GM18511 (cell line): Measurements from ENCODE around the gene SLIT3.
"Not testable (repeated sequence)": the region's sequence is repeated elsewhere in the genome, so short reads cannot be mapped to it uniquely, and the experiment has no call there.

ENCODE experiments used
- ATAC-seq: cut with Tn5 transposase; IDR thresholded peaks from one replicate; pipeline ENCODE4 v1.9.1; 2021; ENCODE audit warnings: mild to moderate bottlenecking, moderate library complexity; ENCODE audit not compliant: unreplicated experiment

The SLIT3 gene

DNA sequence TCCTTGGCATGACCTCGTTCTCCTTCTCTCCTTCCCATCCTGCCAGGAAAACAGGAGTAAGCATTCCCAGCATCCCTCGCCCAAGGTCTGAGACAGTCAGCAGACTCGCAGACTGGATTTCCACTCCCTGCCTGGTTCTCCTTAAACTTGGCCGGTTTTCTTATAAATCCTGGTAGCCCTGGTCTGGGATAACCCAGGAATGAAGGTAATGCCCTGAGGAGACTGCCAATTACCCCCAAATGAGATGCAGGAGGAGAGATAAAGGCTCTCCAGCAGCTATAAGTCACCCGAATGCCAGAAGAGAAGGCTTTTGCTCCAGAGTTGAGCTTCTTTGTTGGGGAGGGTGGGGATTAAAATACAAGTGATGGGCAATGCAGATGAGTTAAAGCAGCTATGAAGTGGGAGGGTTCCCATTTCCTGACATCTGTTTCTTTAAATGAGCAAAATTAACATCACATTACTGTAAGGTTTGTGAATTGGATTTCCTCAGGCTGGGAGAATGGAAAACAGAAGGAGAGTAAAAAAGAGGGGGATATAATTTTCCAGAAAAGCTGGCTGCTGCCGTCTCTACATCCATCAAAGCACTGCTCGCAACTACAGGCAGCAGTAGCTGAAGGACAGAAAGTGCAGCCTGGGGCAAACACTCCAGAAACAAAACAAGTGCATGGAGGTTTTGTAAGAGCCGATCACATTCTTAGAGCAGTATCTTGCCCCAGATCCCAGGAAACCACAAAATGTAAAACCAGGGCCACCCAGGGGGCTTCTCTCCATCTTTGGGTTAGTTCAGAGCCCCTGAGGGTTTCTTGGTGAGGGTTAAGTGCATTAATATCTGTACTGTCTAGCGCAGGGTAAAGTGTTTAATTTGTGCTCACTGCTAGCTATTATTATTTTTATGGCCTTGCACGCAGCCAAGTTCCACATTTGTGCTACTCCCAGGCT lies 544.2 kb downstream of the SLIT3 start:
- ATAC-seq = no peak

DNA sequence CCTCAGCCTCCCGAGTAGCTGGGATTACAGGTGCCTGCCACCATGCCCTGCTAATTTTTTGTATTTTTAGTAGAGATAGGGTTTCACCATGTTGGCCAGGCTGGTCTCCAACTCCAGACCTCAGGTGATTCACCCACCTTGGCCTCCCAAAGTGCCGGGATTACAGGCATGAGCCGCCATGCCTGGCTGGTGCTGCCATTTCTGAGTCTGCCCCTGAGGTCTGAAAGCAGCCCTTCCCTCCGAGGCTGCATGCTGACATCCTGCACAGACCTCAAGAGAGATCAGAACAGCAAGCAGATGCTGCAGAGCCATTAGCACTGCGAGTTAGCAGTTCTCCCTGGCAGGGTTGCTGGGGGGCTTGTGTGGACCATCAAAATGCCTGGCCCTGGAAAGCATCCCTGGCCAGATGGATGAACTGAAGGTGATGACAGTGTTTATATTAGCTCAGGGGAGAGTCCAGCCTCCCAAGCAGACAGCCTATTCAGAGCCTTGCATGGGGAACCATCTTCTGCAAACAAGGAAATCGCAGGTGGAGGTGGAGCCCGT lies 545.3 kb downstream of the SLIT3 start:
- no peak for ATAC-seq

DNA sequence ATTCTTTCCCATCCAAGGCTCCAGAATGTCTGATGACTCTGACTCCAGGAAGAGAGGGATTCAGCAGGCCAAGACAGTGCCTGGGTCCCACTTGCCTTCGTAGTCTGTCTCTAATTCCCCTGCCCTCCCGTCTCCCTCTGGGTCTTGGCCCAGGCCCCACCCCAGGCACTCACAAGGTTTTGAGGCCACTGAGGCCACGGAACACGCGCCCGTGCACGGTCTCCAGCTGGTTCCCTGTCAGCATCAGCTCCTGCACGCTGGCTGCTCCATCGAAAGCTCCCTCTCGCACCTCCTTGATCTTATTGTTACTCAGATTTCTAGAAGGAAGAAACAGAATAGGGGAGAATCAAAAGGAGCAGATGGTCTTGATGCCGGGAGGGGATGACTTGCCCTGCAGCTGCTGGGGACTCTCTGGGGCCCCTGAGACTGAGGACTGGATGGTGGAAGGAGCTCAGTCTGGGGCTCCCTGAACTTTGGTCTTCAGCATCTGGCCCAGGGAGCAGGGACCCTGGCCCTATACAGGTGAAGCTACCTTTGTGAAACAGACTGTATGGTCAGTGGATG lies 547.2 kb downstream of the SLIT3 start:
- ATAC-seq = no peak

DNA sequence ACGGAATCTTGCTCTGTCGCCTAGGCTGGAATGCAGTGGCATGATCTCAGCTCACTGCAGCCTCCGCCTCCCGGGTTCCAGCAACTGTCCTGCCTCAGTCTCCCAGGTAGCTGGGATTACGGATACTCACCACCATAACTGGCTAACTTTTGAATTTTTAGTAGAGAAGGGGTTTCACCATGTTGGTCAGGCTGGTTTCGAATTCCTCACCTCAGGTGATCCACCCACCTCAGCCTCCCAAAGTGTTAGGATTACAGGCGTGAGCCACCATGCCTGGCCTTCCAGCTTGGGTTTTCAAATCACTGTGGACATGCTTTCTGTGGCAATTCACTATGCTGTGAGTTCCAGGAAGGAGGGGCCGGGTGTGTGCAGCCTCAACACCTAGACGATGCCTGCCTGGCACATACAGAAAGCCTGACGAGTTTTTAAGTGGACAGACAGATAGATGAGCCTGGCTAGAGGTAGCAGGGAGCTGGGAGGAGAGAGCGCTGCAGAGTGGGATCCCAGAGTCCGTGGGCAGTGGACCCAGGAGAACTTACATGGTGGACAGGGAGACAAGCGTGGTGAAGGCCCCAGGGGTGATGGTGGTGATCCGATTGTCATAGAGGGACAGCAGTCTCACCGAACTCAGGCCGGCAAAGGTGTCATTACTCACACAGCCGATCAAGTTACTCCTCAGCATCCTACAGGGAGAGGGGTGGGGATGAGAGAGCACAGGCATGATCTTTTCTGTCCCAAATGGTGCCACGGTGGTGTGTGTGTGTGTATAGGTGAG lies 548.3 kb downstream of the SLIT3 start:
- no peak for ATAC-seq

DNA sequence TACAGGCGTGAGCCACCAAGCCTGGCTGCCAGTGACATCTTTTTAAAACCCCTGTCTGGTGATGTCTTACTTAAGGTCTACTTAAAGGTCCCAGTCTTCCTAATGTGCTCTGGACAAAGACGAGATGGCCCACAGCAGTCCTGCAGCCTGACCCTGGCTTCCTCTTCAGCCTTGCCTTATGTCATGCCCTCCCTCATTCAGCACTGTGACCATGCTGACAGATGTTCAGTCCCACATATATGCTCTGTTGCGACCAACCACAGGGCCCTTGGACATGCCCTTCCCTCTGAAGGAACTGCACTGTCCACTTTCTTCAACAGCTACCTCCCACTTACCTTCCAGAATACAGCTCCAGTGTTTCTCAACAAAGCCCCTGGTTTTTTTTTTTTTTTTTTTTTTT lies 548.9 kb downstream of the SLIT3 start:
- no peak for ATAC-seq

DNA sequence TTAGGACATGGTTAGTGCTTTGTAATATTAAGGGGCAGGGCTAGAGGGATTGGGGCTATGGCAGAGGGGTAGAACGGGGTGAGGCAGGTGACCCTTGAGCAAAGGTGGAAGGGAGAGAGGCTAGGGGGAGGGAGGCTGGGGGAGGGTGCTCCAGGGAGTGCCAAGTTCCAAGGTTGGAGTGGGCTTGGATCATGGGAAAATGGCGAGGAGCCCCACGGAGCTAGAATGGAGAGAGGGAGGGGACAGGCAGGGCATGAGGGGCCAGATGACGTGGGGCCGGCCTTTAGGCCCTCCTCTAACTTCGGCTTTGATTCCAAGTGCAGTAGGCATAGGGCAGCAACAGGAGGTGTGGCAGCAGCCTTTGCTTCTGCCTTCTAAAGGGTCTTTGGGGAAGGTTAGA lies 550.0 kb downstream of the SLIT3 start:
- ATAC-seq = no peak

DNA sequence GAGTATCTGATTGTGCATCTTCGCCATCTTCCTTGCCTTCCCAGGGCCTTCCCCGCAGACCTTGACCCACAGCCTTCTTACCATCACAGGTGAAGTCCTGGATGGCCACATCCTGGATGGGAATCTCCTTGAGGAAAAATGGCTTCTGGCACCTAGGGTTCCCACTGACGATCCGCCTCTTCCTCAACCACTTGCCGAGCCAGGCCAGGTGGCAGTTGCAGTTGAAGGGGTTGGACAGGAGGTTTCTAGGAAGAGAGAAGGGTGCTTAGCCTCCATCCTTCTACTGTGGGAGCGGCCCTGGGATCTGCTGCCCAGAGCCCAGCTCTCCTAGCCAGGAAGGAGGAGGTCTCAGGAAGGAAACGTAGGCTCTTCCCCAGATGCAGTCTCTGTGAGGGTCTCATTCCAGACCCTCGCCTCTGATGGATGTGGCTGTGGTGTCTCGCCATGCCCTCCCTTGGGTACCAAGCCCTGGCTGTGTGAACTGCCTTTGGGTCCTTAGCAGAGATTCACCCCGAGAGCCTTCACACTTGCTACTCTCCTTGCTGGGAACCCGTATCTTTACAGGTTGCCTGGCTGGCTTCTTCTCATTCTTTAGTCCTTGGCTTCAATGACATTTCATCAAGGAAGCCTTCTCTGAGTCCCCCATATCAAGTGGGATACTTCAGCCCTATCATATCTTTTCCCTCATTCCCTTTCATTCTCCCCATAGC lies 551.4 kb downstream of the SLIT3 start:
- no peak for ATAC-seq

DNA sequence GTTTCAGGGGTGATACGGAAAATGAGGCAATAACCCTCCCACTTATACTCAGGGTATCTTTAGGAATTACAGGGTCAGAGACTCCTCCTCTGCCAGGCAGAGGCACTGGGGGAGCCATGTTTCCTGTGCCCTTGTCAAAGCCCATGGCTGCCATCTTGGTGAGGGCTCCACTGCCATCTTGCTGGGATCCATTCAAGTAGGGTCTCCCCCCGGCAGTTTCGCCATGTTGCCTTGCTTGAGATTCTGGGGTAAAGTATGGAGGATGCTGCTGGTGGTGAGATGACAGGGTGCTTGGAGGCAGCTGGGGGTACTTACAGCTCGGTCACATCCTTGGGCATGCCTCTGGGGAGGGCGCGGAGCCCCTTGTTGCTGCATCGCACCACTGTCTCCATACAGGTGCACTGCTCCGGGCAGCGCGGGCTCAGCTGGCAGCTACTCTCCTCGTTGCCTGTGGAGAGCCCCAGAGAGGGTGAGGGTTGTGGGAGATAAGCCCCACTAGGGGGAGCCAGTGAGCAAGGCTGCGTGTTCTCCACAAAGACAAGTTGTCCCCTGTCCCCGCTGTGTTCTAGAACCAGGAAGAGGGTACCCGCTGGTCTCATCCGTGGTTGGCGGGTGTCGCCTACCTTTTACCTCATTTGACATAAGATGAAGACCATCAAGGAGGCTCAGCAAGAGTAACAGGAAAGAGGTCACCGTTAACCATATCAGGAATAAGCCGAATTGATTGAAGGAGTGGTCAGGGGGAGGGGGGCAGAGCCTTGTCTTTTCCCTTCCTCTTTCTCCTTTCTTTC lies 552.8 kb downstream of the SLIT3 start:
- peak; percentile 81 for ATAC-seq

DNA sequence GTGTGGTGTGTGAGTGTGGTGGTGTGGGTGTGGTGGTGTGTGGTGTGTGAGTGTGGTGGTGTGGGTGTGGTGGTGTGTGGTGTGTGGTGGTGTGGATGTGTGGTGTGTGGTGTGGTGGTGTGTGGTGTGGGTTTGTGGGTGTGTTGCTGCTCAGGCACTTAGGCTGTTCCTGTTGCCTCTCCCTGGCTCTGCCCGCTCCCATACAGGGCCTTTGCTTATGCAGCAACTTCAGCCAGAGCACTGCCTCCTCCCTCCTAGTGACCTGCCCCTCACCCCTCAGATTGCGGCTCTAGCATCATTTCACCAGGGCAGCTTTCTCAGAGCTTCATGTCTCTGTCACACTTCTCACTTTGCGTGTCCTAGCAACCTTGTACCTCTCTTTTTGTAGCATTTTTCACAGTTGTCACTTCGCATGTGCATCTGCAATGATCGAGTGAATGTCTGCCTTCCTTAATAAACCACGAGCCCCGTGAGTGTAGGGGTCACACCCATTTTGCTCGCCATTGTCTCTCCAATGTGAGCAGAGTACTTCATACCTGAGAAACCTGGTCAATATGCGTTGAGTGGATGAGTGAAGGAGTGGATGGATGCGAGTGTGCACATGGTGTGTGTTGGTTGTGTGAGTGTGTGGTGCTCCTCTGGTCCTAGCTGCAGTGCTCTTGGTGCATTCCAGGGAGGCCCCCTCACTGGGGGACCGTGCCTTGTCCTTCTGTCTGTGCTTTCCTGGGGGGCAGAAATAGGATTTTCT lies 553.9 kb downstream of the SLIT3 start:
- no peak for ATAC-seq

DNA sequence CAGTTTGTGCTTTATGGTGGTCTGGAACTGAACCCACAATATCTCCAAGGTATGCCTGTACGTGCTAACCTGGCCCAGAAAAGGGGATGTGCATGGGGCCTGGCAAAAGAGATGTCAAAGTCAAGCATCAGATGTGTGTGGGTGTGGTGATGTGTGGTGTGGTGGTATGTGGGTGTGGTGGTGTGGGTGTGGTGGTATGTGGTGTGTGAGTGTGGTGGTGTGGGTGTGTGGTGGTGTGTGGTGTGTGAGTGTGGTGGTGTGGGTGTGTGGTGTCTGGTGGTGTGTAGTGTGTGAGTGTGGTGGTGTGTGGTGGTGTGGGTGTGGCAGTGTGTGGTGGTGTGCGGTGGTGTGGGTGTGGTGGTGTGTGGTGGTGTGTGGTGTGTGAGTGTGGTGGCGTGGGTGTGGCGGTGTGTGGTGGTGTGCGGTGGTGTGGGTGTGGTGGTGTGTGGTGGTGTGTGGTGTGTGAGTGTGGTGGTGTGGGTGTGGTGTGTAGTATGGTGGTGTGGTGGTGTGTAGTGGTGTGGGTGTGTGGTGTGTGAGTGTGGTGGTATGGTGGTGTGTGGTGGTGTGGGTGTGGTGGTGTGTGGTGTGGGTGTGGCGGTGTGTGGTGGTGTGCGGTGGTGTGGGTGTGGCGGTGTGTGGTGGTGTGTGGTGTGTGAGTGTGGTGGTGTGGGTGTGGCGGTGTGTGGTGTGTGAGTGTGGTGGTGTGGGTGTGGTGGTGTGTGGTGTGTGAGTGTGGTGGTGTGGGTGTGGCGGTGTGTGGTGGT lies 554.6 kb downstream of the SLIT3 start:
- ATAC-seq = not testable (repeated sequence)

DNA sequence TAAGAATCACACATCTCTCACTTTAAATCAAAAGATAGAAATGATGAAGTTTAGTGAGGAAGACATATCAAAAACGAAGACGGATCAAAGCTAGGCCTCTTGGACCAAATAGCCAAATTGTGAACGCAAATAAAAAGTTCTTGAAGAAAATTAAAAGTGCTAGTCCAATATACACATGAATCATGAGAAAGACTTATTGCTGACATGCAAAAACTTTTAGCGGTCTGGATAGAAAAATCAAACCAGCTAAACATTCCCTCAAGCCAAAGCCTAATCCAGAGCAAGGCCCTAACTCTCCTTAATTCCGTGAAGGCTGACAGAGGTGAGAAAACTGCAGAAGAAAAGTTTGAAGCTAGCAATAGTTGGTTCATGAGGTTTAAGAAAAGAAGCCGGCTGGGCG lies 557.3 kb downstream of the SLIT3 start:
- ATAC-seq = no peak

DNA sequence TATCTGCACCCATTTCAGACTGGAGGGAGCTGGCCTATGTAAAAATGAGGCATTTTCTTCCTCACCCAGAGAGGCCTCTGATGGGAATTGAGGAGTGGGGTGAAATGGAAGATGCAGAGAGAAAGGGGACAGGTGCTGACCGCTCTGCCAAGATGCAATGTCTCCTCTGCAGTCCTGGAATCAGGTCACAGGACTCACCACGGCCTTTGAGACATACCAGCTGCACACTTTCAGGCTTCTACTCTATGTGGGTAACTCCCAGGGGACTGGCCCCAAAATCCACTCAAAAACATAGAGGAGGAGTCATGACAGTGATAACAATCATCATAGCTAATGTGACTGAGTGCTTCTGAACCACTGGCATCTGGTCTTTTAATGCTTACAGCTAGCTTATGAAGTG lies 558.6 kb downstream of the SLIT3 start:
- not testable (repeated sequence) for ATAC-seq

DNA sequence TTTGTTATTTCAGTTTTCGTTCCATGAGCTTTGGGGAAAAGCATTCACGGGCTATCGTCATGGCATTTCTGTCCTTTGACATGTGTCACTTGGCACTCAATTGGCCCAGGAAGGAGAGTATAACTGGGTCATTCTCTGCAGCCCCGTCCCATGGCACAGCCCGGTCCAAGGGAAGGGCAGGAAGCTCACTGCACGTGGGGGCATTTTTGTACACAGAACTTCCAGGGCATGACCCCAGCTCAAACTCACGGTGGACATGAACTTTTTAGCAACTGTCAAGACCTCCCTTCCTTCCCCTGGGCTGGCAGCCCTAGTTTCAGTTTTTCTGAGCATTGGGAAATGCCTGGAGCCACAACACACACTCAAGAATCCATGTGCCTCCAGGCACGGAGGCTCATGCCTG lies 560.1 kb downstream of the SLIT3 start:
- ATAC-seq = no peak

DNA sequence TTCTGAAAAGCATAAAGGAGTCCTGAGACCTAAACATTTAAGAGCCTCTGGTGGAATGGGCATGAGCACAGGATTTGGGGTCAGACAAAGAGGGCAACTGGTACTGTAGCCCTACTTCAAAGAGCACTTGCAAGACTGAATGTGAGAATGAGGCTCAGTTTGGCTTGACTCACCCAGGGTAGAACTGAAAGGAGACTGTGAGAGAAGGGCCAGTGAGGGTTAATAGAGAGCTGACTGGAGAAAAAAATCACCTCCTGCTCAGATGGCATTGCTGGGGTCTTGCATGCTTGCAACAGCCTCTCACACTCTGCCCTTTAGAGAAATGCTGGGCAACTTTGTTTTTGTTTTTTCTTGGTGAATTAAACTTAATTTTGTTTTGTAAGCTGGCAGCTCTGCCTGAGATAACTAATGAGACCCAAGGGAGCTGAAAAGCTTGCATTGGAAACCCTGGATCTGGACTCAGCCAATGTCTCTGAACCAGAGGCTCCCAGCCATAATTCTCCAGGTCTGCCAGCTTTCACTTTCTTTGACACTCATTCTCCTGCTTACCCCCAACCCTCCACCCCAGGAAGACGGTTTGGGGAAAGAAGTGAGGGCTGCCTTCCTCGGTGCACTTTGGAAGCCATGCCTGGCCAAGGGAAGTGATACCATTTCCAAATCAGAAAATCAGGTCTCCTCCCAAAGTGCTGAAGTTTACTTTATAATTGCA lies 560.7 kb downstream of the SLIT3 start:
- no peak for ATAC-seq

DNA sequence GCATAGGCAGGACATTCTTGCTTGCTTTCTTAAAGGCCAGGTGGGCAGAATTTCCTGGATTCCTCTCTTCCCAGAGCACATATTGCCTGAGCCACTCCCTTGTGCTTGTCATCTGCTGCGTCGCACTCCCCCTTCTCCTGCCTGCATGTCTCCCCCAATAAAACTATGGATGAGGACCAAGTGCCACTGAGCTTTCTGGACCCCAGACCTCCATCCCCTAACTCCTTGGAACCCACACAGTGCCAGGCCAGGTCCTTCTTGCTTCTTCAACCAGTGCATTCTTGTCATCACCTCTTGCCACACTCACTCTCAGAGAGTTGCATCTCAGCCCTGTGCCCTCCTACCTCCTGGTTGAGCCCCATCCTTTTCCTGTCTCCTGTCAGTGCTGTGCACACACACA lies 563.9 kb downstream of the SLIT3 start:
- no peak for ATAC-seq

DNA sequence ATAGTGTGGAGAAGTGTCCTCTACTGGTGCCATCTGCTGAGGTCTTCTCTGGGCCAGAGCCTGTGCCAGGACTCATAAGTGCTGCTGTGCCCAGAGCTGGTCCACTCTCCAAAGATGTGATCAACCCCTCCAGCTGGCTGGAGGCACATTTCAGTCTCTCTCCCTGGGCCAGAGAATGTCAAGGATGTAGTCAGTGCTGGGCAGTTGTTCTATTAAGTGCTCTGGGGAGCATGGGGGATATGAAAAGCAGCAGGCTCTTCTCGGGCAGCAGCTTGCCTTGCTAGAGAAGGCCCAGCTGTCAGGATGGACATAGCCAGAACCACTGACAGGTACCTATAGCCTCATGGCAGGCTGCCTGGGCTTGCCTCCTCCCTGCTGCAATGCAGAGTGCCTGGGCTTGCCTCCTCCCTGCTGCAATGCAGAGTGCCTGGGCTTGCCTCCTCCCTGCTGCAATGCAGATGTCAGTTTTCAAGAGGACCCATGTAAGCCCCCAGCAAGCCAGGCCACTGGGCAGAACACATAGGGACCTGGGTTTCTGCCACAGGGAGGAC lies 564.6 kb downstream of the SLIT3 start:
- ATAC-seq = no peak

DNA sequence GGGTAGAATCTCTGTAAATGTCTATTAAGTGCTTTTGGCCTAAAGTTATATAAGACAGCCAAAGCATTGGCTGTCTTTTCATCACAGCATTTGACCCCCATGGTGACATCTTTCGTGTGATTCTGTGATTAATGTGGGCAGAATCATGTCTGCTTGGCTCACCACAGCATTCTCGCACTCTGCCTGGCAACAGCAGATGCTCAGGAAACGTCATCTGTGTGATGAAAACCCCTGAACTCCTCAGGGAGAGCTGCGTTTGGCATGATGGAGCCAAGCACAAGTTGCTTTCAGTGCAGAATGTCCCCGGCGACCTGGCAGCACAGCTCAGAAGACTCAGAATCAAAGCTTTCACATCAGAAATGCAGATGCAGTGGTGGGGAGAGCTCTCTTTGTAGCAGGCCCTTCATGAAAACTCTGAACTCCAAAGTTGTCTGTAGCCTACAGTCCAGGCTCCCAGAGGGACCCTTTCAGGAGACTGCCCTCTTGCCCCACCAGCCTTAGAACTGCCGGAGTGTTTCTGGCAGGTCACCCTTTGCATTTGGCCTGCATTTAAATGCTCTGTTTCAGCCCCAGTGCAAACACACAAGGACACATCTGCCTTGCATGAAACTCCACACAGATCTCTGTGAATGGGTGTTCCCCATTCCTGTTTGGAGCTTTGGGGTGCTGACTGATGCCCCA lies 566.2 kb downstream of the SLIT3 start:
- peak; percentile 89 for ATAC-seq
